ENCODE data around the gene LZTR1. TPM values are rescaled to one million over a fixed set of nuclear protein-coding genes. Genes with fewer than 3 reads are reported as not detected.
A peak's percentile ranks its signal among the peaks of the same experiment; 100 is the strongest.

The LZTR1 gene
- polyA plus RNA-seq, 1 of the 3 experiments (the other 2 are of a cell fraction) = 37.7 TPM

DNA sequence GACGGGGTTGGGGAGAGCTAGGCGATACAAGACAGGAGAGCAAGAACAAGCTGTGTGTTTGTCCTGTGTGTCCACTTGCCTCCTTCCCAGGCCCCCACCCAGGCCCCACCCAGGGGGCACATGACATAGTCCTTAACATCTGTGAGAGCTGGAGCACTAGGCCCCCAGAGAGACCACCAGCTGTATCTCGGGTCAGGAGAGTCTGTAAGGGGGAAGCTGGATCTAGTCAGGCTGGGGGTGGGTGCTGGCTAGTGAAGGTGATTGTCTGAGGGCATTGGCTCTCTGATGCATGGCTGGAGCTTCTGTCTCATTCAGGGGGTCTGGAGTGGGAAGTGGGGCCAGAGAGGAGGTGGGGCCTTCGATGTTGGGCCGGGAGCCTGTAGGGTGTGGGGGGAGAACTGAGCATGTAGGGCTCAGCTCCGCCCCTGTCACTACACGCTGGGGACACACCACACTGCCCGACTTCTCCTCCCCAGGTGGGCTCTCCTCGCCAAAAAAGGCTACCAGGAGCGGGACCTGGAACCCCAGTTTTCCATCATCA, 33.4 kb downstream of the LZTR1 start:
- H2AFZ ChIP-seq (ENCODE audit: low read depth) = no peak overlapping the region; the same call in 1 of the 2 replicates
- H3K79me2 ChIP-seq (ENCODE audit: insufficient read depth) = peaks cover 7% of the 10 kb centered on the region; the same call in 1 of the 2 replicates
- peaks cover 15 to 49% of the 10 kb centered on the region in 2 experiments; a peak in 3 of 4 replicates for H3K4me1 ChIP-seq (ENCODE audit: control insufficient read depth in 1 of 2, insufficient read depth in 2 of 2, low read depth in 1 of 2, low read length in 1 of 2)
- H3K9me3 ChIP-seq = no peaks in the 10 kb centered on the region
- peak overlapping the region; percentile 95 for H3K4me2 ChIP-seq
- H4K20me1 ChIP-seq (ENCODE audit: insufficient read depth) = no peaks in the 10 kb centered on the region
- no peaks in the 10 kb centered on the region for H3K27me3 ChIP-seq (ENCODE audit: insufficient read depth)
- H3K27ac ChIP-seq (ENCODE audit: low read depth in 2 of 2, low read length in 1 of 2) = peak overlapping the region; percentile 71 to 97; a peak in 3 of 4 replicates
- ChIA-PET CTCF (interaction anchor here (1.1 to 1.3 kb wide), 3 partner anchors 87 to 632 kb away, joined by 3 to 5 read pairs (median 3); no protein-coding TSS in a partner anchor), POLR2A (interaction anchor here (1.1 to 4.0 kb wide), 9 partner anchors 12 to 593 kb away, joined by 3 to 34 read pairs (median 5); partner anchors contain the start of genes LRRC74B, LZTR1 and THAP7)
- H3K9ac ChIP-seq = peak overlapping the region; percentile 42
- peak overlapping the region; percentile 76 to 78; a peak in 3 of 4 replicates for H3K4me3 ChIP-seq (ENCODE audit: low read depth in 2 of 2, low read length in 1 of 2)
- TF ChIP-seq USF1 (IDR thresholded peaks at IDR 0.05; ENCODE audit: borderline replicate concordance, low read depth) (no peak), RFX5 (IDR thresholded peaks at IDR 0.05; ENCODE audit: low read length) (no peak), GABPA (IDR thresholded peaks at IDR 0.05; ENCODE audit: low read depth) (no peak), JUND (IDR thresholded peaks at IDR 0.05) (no peak), FOXM1 (IDR thresholded peaks at IDR 0.05; ENCODE audit: low read depth) (no peak), POLR2AphosphoS5 (IDR thresholded peaks at IDR 0.05; ENCODE audit: low read depth, low read length) (no peak), ELF1 (IDR thresholded peaks at IDR 0.05) (no peak), RXRA (IDR thresholded peaks at IDR 0.05; ENCODE audit: borderline replicate concordance, low read depth) (no peak), TAF1 (IDR thresholded peaks at IDR 0.05; ENCODE audit: borderline replicate concordance, low read depth, low read length) (no peak), MXI1 (IDR thresholded peaks at IDR 0.05; ENCODE audit: low read depth, low read length) (no peak), TEAD4 (IDR thresholded peaks at IDR 0.05; ENCODE audit: borderline replicate concordance, insufficient read depth) (no peak), GATA2 (CRISPR knock-in tag; IDR thresholded peaks at IDR 0.05) (no peak)
- TF ChIP-seq, protein P1, sequence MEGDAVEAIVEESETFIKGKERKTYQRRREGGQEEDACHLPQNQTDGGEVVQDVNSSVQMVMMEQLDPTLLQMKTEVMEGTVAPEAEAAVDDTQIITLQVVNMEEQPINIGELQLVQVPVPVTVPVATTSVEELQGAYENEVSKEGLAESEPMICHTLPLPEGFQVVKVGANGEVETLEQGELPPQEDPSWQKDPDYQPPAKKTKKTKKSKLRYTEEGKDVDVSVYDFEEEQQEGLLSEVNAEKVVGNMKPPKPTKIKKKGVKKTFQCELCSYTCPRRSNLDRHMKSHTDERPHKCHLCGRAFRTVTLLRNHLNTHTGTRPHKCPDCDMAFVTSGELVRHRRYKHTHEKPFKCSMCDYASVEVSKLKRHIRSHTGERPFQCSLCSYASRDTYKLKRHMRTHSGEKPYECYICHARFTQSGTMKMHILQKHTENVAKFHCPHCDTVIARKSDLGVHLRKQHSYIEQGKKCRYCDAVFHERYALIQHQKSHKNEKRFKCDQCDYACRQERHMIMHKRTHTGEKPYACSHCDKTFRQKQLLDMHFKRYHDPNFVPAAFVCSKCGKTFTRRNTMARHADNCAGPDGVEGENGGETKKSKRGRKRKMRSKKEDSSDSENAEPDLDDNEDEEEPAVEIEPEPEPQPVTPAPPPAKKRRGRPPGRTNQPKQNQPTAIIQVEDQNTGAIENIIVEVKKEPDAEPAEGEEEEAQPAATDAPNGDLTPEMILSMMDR (IDR thresholded peaks at IDR 0.05) = no peak
- H3K9me2 ChIP-seq = no peaks in the 10 kb centered on the region
- 64% methylated on average over 10 of the region's 10 CpGs for WGBS (ENCODE audit: low lambda C conversion rate)
- peaks cover 5% of the 10 kb centered on the region for H3F3A ChIP-seq (replicated peaks; ENCODE audit: insufficient read depth)
- peak; percentile 49 for DNase-seq
- H3K36me3 ChIP-seq (replicated peaks in 1 of 2; ENCODE audit: control insufficient read depth in 1 of 2, insufficient read depth in 2 of 2, low read length in 1 of 2) = no peaks in the 10 kb centered on the region

DNA sequence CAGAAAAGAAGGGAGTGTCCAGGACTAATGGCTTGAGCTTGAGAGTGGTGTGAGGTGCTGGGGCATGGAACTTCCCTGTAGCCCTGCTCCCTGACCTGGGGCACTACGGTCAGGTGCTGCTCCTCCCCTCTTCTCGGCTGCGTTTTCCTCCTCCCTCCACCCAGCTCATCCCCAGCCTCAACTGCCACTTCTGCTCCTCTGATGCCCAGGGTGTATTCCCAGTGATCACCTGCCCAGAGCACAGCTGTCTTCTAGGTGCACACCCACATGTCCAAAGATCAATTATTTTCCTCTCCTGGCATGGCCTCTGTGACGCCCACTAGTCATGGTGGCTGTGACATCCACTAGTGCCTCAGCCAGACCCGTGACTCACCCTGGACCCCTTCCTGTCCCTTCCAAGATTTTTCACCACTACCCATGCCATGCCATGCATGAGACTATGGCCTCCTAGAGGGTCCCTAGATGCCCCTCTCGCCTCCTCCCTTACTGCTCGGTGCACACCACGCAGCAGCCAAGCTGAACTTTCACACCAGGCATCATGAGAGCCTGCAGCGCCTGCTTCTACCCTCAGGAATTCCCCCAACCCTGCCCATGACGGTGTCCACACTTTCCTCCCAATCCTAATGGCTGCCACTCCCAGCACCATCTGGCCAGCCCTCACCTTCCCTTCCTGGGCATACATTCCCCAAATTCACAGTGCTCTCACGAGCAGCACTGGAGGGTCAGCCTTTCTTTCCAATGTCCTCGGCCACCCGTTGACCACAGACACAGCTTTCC, 34.7 kb downstream of the LZTR1 start:
- POLR2A ChIA-PET = no interaction called here
- no peaks in the 10 kb centered on the region for H3K9me2 ChIP-seq
- no peaks in the 10 kb centered on the region for H3K36me3 ChIP-seq (replicated peaks in 1 of 2; ENCODE audit: control insufficient read depth in 1 of 2, insufficient read depth in 2 of 2, low read length in 1 of 2)
- H3K9me3 ChIP-seq = no peaks in the 10 kb centered on the region
- H3K4me3 ChIP-seq (ENCODE audit: low read depth in 2 of 2, low read length in 1 of 2) = no peak overlapping the region
- peak; percentile 16 for DNase-seq
- peaks cover 15 to 49% of the 10 kb centered on the region in 2 experiments; a peak in 3 of 4 replicates for H3K4me1 ChIP-seq (ENCODE audit: control insufficient read depth in 1 of 2, insufficient read depth in 2 of 2, low read depth in 1 of 2, low read length in 1 of 2)
- 87% methylated on average over 12 of the region's 13 CpGs for WGBS (ENCODE audit: low lambda C conversion rate)
- peaks cover 7% of the 10 kb centered on the region; the same call in 1 of the 2 replicates for H3K79me2 ChIP-seq (ENCODE audit: insufficient read depth)
- CTCF ChIA-PET = interaction anchor here (0.6 to 1.1 kb wide), 2 partner anchors 25 to 31 kb away, joined by 3 read pairs; no protein-coding TSS in a partner anchor
- no peaks in the 10 kb centered on the region for H3K27me3 ChIP-seq (ENCODE audit: insufficient read depth)
- no peaks in the 10 kb centered on the region for H4K20me1 ChIP-seq (ENCODE audit: insufficient read depth)
- peak overlapping the region in 1 of 2 experiments; percentile 30; a peak in 1 of 4 replicates for H3K27ac ChIP-seq (ENCODE audit: low read depth in 2 of 2, low read length in 1 of 2)
- H2AFZ ChIP-seq (ENCODE audit: low read depth) = no peak overlapping the region
- H3K9ac ChIP-seq = no peak overlapping the region
- H3K4me2 ChIP-seq = no peak overlapping the region
- H3F3A ChIP-seq (replicated peaks; ENCODE audit: insufficient read depth) = peaks cover 5% of the 10 kb centered on the region
- no peak for TF ChIP-seq EP300 (IDR thresholded peaks at IDR 0.05; ENCODE audit: borderline replicate concordance in 1 of 2, low read depth in 1 of 2, low read length in 1 of 2)
- no peak for TF ChIP-seq SIN3A (IDR thresholded peaks at IDR 0.05; ENCODE audit: borderline replicate concordance, low read depth, low read length)
- TF ChIP-seq RAD21 (IDR thresholded peaks at IDR 0.05; ENCODE audit: low read length) = no peak
- TF ChIP-seq GABPA (IDR thresholded peaks at IDR 0.05; ENCODE audit: low read depth) = no peak
- TF ChIP-seq USF1 (IDR thresholded peaks at IDR 0.05; ENCODE audit: borderline replicate concordance, low read depth) = no peak
- TF ChIP-seq NRF1 (IDR thresholded peaks at IDR 0.05; ENCODE audit: low read depth, low read length) = no peak
- no peak for TF ChIP-seq RXRA (IDR thresholded peaks at IDR 0.05; ENCODE audit: borderline replicate concordance, low read depth)
- TF ChIP-seq FOXM1 (IDR thresholded peaks at IDR 0.05; ENCODE audit: low read depth) = no peak
- TF ChIP-seq EZH2phosphoT487 (IDR thresholded peaks at IDR 0.05; ENCODE audit: borderline replicate concordance, low read depth) = no peak

All from SK-N-SH (cell line).